Neural progenitor cell (in vitro differentiated cells): ENCODE measurements around the gene DAPK2.

Experiments used
- CTCF ChIP-seq: fragments of 200-600 bp; sonication (generic); IDR thresholded peaks from 2 replicates; pipeline ENCODE4 v1.5.1; 2017; ENCODE audit warnings: antibody characterized with exemption, mild to moderate bottlenecking
- EZH2 ChIP-seq: fragments of 200-600 bp; sonication (generic); IDR thresholded peaks from 2 replicates; pipeline ENCODE4 v1.6.1; 2017; ENCODE audit warnings: antibody characterized with exemption, mild to moderate bottlenecking, moderate library complexity
- EZH2phosphoT487 ChIP-seq: fragments of 200-600 bp; sonication (generic); IDR thresholded peaks from 2 replicates; pipeline ENCODE4 v1.6.1; 2017; ENCODE audit warnings: antibody characterized with exemption

- no peak for TF ChIP-seq EZH2
- no peak for TF ChIP-seq CTCF
- no peak for TF ChIP-seq EZH2phosphoT487
Observed at GRCh38 chr15:63892794-63893441, 153.4 kb downstream of the DAPK2 start.
